Astrocyte (in vitro differentiated cells and primary cell): ENCODE data around the gene FRYL. TPM values are rescaled to one million over a fixed set of nuclear protein-coding genes. Genes with fewer than 3 reads are reported as not detected.

Source experiments
- DNase-seq: peaks from one replicate; pipeline ENCODE4 v3.0.0-alpha.2; 2010; ENCODE audit warnings: low read depth
- FAIRE-seq: peaks from 2 replicates; lab custom pipeline; 2011; peaks lifted over from hg19 to GRCh38; lab: Jason Lieb, UNC
- H2AFZ ChIP-seq: 2 replicates; pipeline ENCODE4 v1.6.0; 2012; ENCODE audit warnings: low read depth, low read length, inconsistent platforms
- H3K27ac ChIP-seq: 2 replicates; pipeline ENCODE4 v1.5.1; 2011; ENCODE audit warnings: low read depth, low read length, inconsistent platforms
- H3K27me3 ChIP-seq: 2 replicates; pipeline ENCODE4 v1.6.0; 2011; ENCODE audit warnings: low read length, inconsistent platforms; ENCODE audit not compliant: insufficient read depth
- H3K36me3 ChIP-seq: 2 replicates; pipeline ENCODE4 v1.5.1; 2011; ENCODE audit warnings: low read length, inconsistent platforms; ENCODE audit not compliant: insufficient read depth
- H3K4me1 ChIP-seq: 2 replicates; pipeline ENCODE4 v1.5.1; 2011; ENCODE audit warnings: low read length, inconsistent platforms; ENCODE audit not compliant: insufficient read depth
- H3K4me2 ChIP-seq: 2 replicates; pipeline ENCODE4 v1.6.0; 2012; ENCODE audit warnings: low read length, inconsistent platforms
- H3K4me3 ChIP-seq: 2 replicates; pipeline ENCODE4 v1.5.1; 2011; ENCODE audit warnings: low read depth, mild to moderate bottlenecking, low read length, inconsistent platforms; ENCODE audit not compliant: insufficient read depth
- H3K79me2 ChIP-seq: 2 replicates; pipeline ENCODE4 v1.6.0; 2012; ENCODE audit warnings: mild to moderate bottlenecking, low read length, inconsistent platforms; ENCODE audit not compliant: insufficient read depth
- H3K9ac ChIP-seq: 2 replicates; pipeline ENCODE4 v1.6.0; 2012; ENCODE audit warnings: mild to moderate bottlenecking, low read length, inconsistent platforms
- H3K9me3 ChIP-seq: 2 replicates; pipeline ENCODE4 v1.5.1; 2012; ENCODE audit warnings: low read depth, mild to moderate bottlenecking, low read length, inconsistent platforms; ENCODE audit not compliant: insufficient read depth
- H4K20me1 ChIP-seq: 2 replicates; pipeline ENCODE4 v1.6.0; 2012; ENCODE audit warnings: low read length, inconsistent platforms; ENCODE audit not compliant: insufficient read depth
- H3K27ac Mint-ChIP-seq: one replicate; pipeline ENCODE4 v1.8.0; 2021; ENCODE audit warnings: mild to moderate bottlenecking, mixed read lengths; ENCODE audit not compliant: unreplicated experiment
- H3K27me3 Mint-ChIP-seq: one replicate; pipeline ENCODE4 v1.8.0; 2021; ENCODE audit warnings: low read depth, mixed read lengths; ENCODE audit not compliant: unreplicated experiment
- H3K36me3 Mint-ChIP-seq: one replicate; pipeline ENCODE4 v1.8.0; 2021; ENCODE audit warnings: low read depth, mixed read lengths; ENCODE audit not compliant: unreplicated experiment
- H3K4me1 Mint-ChIP-seq: one replicate; pipeline ENCODE4 v1.8.0; 2021; ENCODE audit warnings: low read depth, mixed read lengths; ENCODE audit not compliant: unreplicated experiment
- H3K4me3 Mint-ChIP-seq: one replicate; pipeline ENCODE4 v1.8.0; 2021; ENCODE audit warnings: mild to moderate bottlenecking, moderate library complexity, mixed read lengths; ENCODE audit not compliant: unreplicated experiment
- H3K9me3 Mint-ChIP-seq: one replicate; pipeline ENCODE4 v1.8.0; 2021; ENCODE audit warnings: mild to moderate bottlenecking, mixed read lengths; ENCODE audit not compliant: unreplicated experiment
- EZH2 ChIP-seq: IDR thresholded peaks from 2 replicates; pipeline ENCODE4 v1.6.1; 2012; ENCODE audit warnings: mild to moderate bottlenecking, low read length, inconsistent platforms; ENCODE audit not compliant: insufficient read depth
- total RNA-seq: library from RNA; stranded (reverse); gene quantifications from 2 replicates; pipeline ENCODE4 v1.2.1, GENCODE V29; 2021
- TF ChIP-seq, protein P1 (sequence below): IDR thresholded peaks from 2 replicates; pipeline ENCODE4 v1.5.1; 2011; ENCODE audit warnings: low read depth, mild to moderate bottlenecking, inconsistent platforms, low read length, moderate library complexity; ENCODE audit not compliant: insufficient read depth

Gene FRYL
- total RNA-seq, 1 donor from 2014 or later: 70.0 TPM

DNA sequence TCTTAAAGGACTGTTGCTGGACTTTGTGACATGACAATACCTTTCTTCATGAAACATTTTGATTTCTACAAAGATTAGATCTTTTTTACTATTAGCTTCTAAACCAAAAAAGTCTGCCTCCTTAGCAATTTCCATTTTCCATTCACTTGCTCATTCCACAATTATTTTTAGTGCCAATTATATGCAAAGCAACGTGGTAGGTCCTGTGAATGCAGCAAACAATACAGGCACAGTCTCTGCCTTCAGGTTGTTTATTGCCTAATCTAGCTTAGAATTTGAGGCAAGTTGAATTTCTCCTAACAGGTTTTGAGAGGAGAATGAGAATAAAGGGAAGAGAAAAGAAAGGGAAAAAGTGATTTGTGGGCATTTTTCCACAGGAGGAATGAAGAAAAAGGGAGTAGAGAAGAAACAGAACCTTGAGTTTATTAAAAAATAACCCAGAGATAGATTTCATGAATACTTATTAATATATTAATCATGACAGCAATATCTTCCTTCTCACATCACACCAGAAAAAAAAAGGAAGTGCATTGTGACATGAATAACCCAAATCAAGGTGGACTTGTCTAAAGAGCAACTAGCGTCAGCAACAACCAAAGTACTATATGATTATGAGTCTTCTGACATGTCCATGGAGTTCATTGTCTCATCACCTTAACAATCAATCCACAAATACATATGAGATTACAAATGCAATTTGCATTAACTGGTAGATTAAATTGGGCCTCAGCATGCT lies 16.3 kb upstream of the FRYL start:
- H3K4me3 Mint-ChIP-seq: no peak overlapping the region
- H3K4me1 ChIP-seq: peaks cover 11% of the 10 kb centered on the region
- H3K9me3 ChIP-seq: no peaks in the 10 kb centered on the region
- H3K9ac ChIP-seq: no peak overlapping the region
- H3K4me3 ChIP-seq: no peak overlapping the region
- H3K4me2 ChIP-seq: no peak overlapping the region
- H3K79me2 ChIP-seq: no peaks in the 10 kb centered on the region
- no peaks in the 10 kb centered on the region for H3K36me3 ChIP-seq
- H2AFZ ChIP-seq: no peak overlapping the region
- no peak for FAIRE-seq
- H4K20me1 ChIP-seq: no peaks in the 10 kb centered on the region
- no peaks in the 10 kb centered on the region for H3K9me3 Mint-ChIP-seq
- H3K27me3 ChIP-seq: no peaks in the 10 kb centered on the region
- no peak for TF ChIP-seq EZH2
- TF ChIP-seq, protein P1, sequence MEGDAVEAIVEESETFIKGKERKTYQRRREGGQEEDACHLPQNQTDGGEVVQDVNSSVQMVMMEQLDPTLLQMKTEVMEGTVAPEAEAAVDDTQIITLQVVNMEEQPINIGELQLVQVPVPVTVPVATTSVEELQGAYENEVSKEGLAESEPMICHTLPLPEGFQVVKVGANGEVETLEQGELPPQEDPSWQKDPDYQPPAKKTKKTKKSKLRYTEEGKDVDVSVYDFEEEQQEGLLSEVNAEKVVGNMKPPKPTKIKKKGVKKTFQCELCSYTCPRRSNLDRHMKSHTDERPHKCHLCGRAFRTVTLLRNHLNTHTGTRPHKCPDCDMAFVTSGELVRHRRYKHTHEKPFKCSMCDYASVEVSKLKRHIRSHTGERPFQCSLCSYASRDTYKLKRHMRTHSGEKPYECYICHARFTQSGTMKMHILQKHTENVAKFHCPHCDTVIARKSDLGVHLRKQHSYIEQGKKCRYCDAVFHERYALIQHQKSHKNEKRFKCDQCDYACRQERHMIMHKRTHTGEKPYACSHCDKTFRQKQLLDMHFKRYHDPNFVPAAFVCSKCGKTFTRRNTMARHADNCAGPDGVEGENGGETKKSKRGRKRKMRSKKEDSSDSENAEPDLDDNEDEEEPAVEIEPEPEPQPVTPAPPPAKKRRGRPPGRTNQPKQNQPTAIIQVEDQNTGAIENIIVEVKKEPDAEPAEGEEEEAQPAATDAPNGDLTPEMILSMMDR: no peak
- no peak overlapping the region for H3K27ac ChIP-seq
- H3K27ac Mint-ChIP-seq: no peak overlapping the region
- no peak for DNase-seq
- H3K36me3 Mint-ChIP-seq: no peaks in the 10 kb centered on the region
- H3K4me1 Mint-ChIP-seq: peaks cover 8% of the 10 kb centered on the region
- no peaks in the 10 kb centered on the region for H3K27me3 Mint-ChIP-seq

- H3K27me3 ChIP-seq: no peaks in the 10 kb centered on the region
- no peak overlapping the region for H3K4me2 ChIP-seq
- no peaks in the 10 kb centered on the region for H4K20me1 ChIP-seq
- peaks cover 8% of the 10 kb centered on the region for H3K4me1 ChIP-seq
- no peak overlapping the region for H3K27ac ChIP-seq
- H2AFZ ChIP-seq: no peak overlapping the region
- Mint-ChIP-seq H3K36me3 (no peaks in the 10 kb centered on the region), H3K27me3 (no peaks in the 10 kb centered on the region), H3K27ac (no peak overlapping the region), H3K9me3 (no peaks in the 10 kb centered on the region), H3K4me1 (peaks cover 8% of the 10 kb centered on the region), H3K4me3 (no peak overlapping the region)
- H3K36me3 ChIP-seq: no peaks in the 10 kb centered on the region
- no peaks in the 10 kb centered on the region for H3K79me2 ChIP-seq
- no peak for DNase-seq
- no peak overlapping the region for H3K4me3 ChIP-seq
- no peak for FAIRE-seq
- no peak overlapping the region for H3K9ac ChIP-seq
- TF ChIP-seq, protein P1: no peak
- no peak for TF ChIP-seq EZH2
- H3K9me3 ChIP-seq: no peaks in the 10 kb centered on the region
Observed at GRCh38 chr4:48795108-48795507, 15.0 kb upstream of the FRYL start.

DNA sequence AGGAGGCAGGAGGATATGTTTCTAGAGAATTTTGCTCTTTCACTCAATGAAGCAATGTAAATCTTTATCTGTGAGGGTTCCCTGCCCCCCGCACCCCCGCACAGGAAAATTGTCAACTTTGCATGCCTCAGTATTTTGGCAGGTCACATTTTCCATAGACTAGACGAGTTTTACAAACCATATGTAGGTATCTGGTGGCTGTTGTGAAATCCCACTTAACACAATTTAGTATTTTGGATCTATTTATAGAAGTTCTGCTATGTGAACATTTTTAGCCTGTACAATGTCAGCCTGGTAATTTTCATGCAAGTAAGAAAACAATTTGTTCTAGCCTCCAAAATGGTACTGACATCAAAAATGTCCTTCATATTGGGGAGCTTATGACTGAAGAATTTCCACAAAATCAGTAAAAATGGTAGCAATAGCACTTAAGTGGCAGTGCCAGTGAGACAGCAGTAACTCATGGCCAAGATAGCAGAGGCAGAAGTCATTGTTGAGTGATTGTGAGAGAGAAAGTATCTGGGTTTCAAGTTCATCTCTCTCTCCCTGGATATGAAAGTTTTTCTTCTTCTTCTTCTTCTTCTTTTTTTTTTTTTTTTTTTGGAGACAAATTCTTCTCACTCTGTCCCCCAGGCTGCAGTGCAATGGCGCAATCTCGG lies 12.4 kb upstream of the FRYL start:
- Histone ChIP-seq H3K4me1 (no peaks in the 10 kb centered on the region), H3K9me3 (no peaks in the 10 kb centered on the region), H4K20me1 (no peaks in the 10 kb centered on the region), H2AFZ (no peak overlapping the region), H3K27ac (no peak overlapping the region), H3K9ac (no peak overlapping the region), H3K36me3 (no peaks in the 10 kb centered on the region), H3K4me2 (no peak overlapping the region), H3K27me3 (no peaks in the 10 kb centered on the region), H3K4me3 (no peak overlapping the region), H3K79me2 (no peaks in the 10 kb centered on the region)
- no peaks in the 10 kb centered on the region for H3K9me3 Mint-ChIP-seq
- H3K4me1 Mint-ChIP-seq: no peaks in the 10 kb centered on the region
- H3K36me3 Mint-ChIP-seq: no peaks in the 10 kb centered on the region
- H3K27ac Mint-ChIP-seq: no peak overlapping the region
- DNase-seq (no peak), FAIRE-seq (no peak)
- TF ChIP-seq, protein P1: no peak
- no peak for TF ChIP-seq EZH2
- H3K27me3 Mint-ChIP-seq: no peaks in the 10 kb centered on the region
- no peak overlapping the region for H3K4me3 Mint-ChIP-seq
